ENCODE data around the gene GRM8.

The GRM8 gene

DNA sequence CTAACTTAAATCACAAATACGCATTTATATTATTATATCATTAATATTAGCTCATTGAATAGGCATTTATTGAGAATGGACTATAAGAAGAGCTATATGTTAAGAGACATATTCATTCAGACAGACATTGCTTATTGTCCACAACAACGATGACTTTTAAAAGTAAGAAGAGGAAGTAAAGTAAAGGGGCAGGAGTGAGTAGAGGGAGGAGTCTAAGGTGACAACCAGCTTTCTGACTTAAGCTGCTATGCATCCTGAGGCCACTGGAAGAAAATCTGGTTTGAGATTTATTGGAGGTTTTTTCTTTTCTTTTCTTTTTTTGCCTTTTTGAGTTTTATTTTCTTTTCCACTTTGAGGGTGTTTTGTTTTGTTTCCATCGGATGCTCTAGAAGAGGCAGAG, 723.5 kb downstream of the GRM8 start:
- TF ChIP-seq ZFX (IDR thresholded peaks at IDR 0.05): no peak
- TF ChIP-seq, protein P1, sequence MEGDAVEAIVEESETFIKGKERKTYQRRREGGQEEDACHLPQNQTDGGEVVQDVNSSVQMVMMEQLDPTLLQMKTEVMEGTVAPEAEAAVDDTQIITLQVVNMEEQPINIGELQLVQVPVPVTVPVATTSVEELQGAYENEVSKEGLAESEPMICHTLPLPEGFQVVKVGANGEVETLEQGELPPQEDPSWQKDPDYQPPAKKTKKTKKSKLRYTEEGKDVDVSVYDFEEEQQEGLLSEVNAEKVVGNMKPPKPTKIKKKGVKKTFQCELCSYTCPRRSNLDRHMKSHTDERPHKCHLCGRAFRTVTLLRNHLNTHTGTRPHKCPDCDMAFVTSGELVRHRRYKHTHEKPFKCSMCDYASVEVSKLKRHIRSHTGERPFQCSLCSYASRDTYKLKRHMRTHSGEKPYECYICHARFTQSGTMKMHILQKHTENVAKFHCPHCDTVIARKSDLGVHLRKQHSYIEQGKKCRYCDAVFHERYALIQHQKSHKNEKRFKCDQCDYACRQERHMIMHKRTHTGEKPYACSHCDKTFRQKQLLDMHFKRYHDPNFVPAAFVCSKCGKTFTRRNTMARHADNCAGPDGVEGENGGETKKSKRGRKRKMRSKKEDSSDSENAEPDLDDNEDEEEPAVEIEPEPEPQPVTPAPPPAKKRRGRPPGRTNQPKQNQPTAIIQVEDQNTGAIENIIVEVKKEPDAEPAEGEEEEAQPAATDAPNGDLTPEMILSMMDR (conservative IDR thresholded peaks at IDR 0.05): no peak
- no peak overlapping the region for H3K27ac ChIP-seq

DNA sequence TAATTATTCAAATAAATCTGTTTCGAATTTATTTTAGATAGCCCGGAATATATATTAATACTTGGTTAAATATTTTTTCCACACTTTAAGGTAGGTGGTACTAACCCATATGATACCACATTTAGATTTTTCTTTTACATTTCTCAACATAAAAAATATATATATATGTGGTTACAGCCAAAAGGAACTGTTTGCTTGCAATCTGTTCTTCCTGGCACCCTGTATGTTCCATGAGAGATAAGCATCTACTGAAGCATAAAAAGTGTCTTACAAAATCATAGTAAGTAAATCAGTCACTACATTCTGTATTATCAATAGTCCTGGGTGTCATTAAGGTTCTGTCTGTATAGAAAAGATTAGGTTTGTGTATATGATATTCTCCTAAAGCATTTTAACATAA, 726.8 kb downstream of the GRM8 start:
- no peak for TF ChIP-seq ZFX (IDR thresholded peaks at IDR 0.05)
- TF ChIP-seq, protein P1 (conservative IDR thresholded peaks at IDR 0.05): no peak
- no peak overlapping the region for H3K27ac ChIP-seq

DNA sequence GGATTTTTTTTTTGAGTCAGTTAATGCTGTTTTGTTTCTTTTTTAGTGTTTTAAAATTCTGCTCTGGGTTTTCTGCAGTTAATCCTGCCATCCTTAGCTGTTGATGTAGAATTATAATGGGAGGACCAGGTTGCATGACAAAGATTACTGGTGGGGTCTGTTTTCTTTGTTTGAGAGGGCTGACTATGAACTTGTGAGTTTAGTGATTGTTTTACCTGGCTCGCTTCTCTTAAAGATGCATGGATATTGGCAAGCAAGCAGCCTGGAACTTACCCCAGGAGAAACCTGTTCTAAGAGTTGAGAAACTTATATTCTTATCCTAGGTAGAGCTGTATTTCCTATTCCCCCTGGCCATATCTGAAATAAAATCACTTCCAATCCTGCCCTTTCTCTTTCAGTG, 727.8 kb downstream of the GRM8 start:
- TF ChIP-seq ZFX (IDR thresholded peaks at IDR 0.05): no peak
- TF ChIP-seq, protein P1 (conservative IDR thresholded peaks at IDR 0.05): no peak
- H3K27ac ChIP-seq: no peak overlapping the region

DNA sequence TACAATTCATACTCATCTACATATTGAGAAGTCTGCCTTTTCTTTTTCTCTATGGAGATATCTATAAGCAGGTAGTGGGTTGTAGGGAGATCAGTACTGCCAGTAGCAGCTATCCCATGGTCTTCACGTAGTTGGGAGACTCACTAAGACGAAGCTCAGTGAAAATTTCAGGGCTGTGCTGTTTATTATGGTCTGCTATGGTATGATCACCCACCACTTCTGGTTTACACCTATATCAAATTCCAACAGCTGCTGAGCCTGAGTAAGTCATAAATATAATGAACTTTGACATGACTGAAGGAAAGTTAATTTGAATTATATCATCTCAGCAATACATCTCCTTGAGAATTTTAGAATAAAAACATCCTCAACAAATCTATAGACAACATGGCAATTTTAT, 741.7 kb downstream of the GRM8 start:
- H3K27ac ChIP-seq: no peak overlapping the region
- TF ChIP-seq ZFX (IDR thresholded peaks at IDR 0.05): no peak
- TF ChIP-seq, protein P1 (conservative IDR thresholded peaks at IDR 0.05): no peak

DNA sequence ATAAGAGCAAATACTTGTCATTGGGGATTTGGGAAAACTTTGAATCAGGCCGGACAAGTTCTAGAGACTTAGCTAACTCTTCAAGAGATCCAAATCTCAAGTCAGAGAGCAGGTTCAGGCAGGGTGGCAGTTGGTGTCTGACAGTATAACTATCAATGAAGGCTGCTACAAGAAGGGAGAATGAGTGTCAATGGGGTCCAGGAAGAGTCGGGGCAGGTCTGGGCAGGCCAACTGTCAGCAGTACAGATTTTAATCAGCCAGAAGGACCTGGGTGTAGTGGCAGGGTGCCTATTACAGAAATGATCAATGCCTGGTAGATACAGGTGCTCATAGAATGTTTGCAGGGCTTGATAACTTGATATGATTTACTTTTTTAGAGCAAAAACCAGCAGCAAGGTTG, 751.1 kb downstream of the GRM8 start:
- H3K27ac ChIP-seq: no peak overlapping the region
- TF ChIP-seq ZFX (IDR thresholded peaks at IDR 0.05): no peak
- TF ChIP-seq, protein P1 (conservative IDR thresholded peaks at IDR 0.05): no peak

DNA sequence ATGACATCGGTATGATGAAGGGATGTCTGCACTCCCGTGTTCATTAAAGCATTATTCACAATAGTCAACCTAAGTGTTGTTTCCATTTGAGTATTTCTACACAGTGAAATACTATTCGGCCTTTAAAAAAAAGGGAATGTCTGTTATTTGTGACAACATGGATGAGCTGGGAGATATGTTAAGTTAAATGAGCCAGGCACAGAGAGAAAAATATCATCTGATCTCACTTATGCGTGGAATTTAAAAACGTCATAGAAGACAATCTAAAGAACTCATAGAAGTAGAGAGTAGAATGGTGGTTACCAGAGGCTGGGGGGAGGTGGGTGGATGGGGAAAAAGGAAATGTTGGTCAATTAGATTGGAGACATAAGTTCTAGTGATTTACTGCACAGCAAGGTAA, 753.3 kb downstream of the GRM8 start:
- H3K27ac ChIP-seq: no peak overlapping the region

DNA sequence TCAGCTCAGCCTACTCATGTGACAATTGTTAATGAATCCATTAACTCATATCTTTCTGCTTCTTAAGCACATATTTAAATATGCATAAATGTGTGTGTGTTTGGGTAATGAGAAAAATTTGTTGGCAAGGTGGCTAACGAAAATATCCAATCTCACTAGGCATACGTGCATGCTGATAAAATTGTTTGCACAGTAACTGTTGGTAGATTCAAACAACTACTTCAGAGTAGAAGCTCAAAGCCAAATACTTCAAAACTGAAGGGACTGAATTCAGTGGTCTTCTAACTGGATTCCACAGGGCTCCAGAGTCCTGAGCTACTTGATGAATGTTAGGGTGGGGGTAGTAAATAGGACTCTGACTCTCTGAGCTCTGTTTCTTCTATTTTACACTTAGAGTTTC, 757.0 kb downstream of the GRM8 start:
- TF ChIP-seq, protein P1 (conservative IDR thresholded peaks at IDR 0.05): no peak
- no peak for TF ChIP-seq ZFX (IDR thresholded peaks at IDR 0.05)
- H3K27ac ChIP-seq: no peak overlapping the region

More for the DNA sequence above, 753.3 kb downstream of the GRM8 start:
- TF ChIP-seq, protein P1 (conservative IDR thresholded peaks at IDR 0.05): no peak
- no peak for TF ChIP-seq ZFX (IDR thresholded peaks at IDR 0.05)
